Skin epidermis (tissue), 12 donors: ENCODE results near the gene TPSAB1.
"Not testable (repeated sequence)": the region's sequence is repeated elsewhere in the genome, so short reads cannot be mapped to it uniquely, and the experiment has no call there.

ENCODE experiments used
- H3K27ac ChIP-seq, 21 experiments: fragments of 200-600 bp; sonication (generic) in 11 of 21; one replicate each; pipeline ENCODE4 v1.5.0; 2020; ENCODE audit warnings: mild to moderate bottlenecking in 3 of 21, inconsistent platforms in 2 of 21, moderate library complexity in 2 of 21
- H3K4me3 ChIP-seq, 7 experiments: fragments of 200-600 bp; sonication (generic) in 2 of 7; one replicate each; pipeline ENCODE4 v1.5.0; 2020; ENCODE audit warnings: inconsistent platforms in 2 of 7, mild to moderate bottlenecking in 2 of 7, moderate library complexity in 1 of 7

The TPSAB1 gene

GRCh38 chr16:1240436-1240835 is at the start of gene TPSAB1:
Gene TPSAB1, plus strand, starts transcription at chr16:1240705. Its CDS starts 234 bp downstream, at chr16:1240939.
- not testable (repeated sequence) for H3K27ac ChIP-seq, H3K4me3 ChIP-seq

DNA sequence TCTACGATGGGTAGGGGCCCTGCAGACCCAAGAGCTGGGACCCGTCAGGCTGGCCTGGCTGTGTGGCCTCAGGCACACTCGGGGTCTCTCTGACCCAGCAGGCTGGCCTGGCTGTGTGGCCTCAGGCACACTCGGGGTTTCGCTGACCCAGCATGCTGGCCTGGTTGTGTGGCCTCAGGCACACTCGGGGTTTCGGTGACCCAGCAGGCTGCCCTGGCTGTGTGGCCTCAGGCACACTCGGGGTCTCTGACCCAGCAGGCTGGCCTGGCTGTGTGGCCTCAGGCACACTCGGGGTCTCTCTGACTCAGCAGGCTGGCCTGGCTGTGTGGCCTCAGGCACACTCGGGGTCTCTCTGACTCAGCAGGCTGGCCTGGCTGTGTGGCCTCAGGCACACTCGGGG is 49.7 kb upstream of the TPSAB1 start:
- H3K27ac ChIP-seq, H3K4me3 ChIP-seq: not testable (repeated sequence)

DNA sequence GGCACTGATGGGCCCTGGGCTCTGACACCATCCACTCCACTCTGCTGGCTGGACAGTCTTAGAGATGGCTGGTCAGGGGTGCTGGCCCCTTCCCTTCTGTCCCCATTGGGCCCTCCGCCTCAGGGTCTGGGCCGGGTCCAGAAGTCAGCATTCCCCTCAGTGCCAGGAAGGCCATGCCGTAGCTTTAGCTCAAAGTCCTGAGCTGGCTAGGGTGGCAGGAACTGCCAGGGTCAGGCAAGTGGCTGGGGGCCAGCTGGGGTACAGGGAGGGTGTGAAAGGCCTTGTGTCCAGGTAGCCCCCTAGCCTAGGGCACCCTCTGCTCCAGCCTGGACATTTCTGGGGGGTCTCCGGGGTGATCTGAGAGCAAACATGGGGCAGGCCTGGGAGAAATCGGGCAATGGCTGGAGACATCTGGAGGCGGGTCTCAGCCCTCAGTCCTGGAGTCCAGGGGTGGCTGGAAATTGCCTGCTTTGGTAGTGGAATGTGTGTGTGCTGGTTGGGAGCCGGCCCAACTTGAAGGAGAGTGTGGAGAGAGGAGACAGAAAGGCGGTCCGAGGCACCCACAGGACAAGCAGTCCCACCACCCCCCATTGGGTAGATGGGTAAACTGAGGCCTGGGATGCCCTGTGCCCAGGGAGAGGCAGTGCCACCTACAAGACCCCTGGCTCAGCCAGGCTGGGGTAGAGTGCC is 48.0 kb upstream of the TPSAB1 start:
- Histone ChIP-seq H3K27ac (no peak overlapping the region), H3K4me3 (no peak overlapping the region)

GRCh38 chr16:1193143-1193824 is 47.2 kb upstream of the TPSAB1 start:
- Histone ChIP-seq H3K27ac (no peak overlapping the region), H3K4me3 (no peak overlapping the region)

GRCh38 chr16:1193825-1194581 is 46.5 kb upstream of the TPSAB1 start:
- Histone ChIP-seq H3K4me3 (no peak overlapping the region), H3K27ac (no peak overlapping the region)

- no peak overlapping the region for H3K27ac ChIP-seq
- H3K4me3 ChIP-seq: no peak overlapping the region
These were observed 45.7 kb upstream of the TPSAB1 start for GRCh38 chr16:1194665-1195392.

DNA sequence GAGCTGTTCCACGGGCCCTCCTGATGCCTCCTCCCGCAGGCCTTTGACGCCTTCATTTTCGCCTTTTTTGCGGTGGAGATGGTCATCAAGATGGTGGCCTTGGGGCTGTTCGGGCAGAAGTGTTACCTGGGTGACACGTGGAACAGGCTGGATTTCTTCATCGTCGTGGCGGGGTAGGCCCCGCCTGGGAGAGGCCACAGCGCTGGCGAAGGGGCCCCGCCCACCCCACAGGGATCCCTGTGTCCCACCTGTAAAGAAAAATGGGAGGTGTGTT is 45.2 kb upstream of the TPSAB1 start:
- H3K27ac ChIP-seq: no peak overlapping the region
- H3K4me3 ChIP-seq: no peak overlapping the region

DNA sequence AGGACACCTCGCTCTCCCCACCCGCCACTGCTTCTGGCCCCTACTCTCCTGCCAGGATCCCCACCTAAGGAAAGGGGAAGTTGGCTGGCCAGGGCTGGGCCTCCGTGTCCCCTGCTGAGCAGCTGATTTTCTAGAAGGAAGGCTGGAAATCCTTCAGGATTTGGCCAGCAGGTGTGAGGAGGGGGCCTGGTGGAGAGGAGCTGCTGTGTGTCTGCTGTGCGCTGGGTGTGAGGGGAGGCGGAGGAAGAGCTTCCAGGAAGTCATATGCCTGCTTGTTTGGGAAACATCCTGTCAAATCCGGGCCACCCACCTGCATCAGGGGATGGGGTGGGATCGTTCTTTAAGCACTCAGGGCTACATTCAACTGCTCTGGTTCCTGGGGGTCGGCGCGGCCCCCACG is 44.0 kb upstream of the TPSAB1 start:
- H3K27ac ChIP-seq: no peak overlapping the region

GRCh38 chr16:1197237-1197866 is 43.2 kb upstream of the TPSAB1 start:
- Histone ChIP-seq H3K4me3 (no peak overlapping the region), H3K27ac (no peak overlapping the region)

More for the DNA sequence above, 44.0 kb upstream of the TPSAB1 start:
- H3K4me3 ChIP-seq: no peak overlapping the region

GRCh38 chr16:1198194-1198593 is 42.3 kb upstream of the TPSAB1 start:
- no peak overlapping the region for H3K4me3 ChIP-seq
- H3K27ac ChIP-seq: no peak overlapping the region

DNA sequence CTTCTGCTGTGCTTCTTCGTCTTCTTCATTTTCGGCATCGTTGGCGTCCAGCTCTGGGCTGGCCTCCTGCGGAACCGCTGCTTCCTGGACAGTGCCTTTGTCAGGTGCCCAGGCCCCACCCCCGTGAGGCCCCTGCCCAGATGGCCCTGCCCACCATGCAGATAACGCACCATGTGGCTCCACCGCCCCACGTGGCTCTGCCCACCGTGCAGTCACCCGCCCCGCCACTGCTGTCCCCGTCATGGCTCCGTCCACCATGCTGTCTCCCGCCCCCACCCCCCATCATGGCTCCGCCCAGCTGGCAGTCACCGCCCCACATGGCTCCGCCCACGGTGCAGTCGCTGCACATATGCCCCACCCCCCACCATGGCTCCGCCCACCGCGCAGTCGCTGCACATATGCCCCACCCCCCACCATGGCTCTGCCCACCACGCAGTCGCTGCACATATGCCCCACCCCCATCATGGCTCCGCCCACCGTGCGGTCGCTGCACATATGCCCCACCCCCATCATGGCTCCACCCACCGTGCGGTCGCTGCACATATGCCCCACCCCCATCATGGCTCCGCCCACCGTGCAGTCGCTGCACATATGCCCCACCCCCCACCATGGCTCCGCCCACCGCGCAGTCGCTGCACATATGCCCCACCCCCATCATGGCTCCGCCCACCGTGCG is 41.7 kb upstream of the TPSAB1 start:
- H3K4me3 ChIP-seq, H3K27ac ChIP-seq: not testable (repeated sequence)

GRCh38 chr16:1199347-1200013 is 41.0 kb upstream of the TPSAB1 start:
- Histone ChIP-seq H3K4me3 (no peak overlapping the region), H3K27ac (no peak overlapping the region)

DNA sequence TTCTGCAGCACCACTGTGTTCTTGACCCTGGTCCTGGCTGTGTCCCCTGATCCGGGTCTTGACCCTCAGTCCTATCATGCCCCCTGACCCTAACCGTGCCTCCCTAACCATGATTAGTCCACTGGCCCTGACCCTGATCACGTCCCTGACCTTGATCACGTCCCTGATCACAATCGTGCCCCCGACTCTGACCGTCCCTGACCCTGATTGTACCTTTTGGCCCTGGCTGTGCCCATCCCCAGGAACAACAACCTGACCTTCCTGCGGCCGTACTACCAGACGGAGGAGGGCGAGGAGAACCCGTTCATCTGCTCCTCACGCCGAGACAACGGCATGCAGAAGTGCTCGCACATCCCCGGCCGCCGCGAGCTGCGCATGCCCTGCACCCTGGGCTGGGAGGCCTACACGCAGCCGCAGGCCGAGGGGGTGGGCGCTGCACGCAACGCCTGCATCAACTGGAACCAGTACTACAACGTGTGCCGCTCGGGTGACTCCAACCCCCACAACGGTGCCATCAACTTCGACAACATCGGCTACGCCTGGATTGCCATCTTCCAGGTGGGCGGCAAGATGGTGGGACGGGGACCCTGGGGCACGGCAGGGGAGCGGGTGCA is 40.4 kb upstream of the TPSAB1 start:
- H3K27ac ChIP-seq: no peak overlapping the region
- H3K4me3 ChIP-seq: no peak overlapping the region

DNA sequence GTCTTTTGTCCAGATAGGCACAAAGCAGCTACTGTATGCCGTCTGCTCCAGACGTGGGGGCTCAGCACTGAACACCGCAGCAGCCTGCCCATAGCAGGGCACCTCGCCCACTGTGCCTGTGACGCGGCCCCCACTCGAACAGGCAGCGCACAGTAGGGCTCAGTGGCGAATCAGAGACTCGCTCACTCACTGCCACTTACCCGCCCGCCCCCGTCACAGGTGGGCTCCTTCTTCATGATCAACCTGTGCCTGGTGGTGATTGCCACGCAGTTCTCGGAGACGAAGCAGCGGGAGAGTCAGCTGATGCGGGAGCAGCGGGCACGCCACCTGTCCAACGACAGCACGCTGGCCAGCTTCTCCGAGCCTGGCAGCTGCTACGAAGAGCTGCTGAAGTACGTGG is 39.1 kb upstream of the TPSAB1 start:
- no peak overlapping the region for H3K4me3 ChIP-seq
- H3K27ac ChIP-seq: no peak overlapping the region

- Histone ChIP-seq H3K4me3 (no peak overlapping the region), H3K27ac (no peak overlapping the region)
These were observed 38.2 kb upstream of the TPSAB1 start for GRCh38 chr16:1202274-1202673.

GRCh38 chr16:1204933-1205332 is 35.6 kb upstream of the TPSAB1 start:
- H3K4me3 ChIP-seq: no peak overlapping the region
- peak overlapping the region in 1 of 21 experiments; percentile 40 for H3K27ac ChIP-seq

DNA sequence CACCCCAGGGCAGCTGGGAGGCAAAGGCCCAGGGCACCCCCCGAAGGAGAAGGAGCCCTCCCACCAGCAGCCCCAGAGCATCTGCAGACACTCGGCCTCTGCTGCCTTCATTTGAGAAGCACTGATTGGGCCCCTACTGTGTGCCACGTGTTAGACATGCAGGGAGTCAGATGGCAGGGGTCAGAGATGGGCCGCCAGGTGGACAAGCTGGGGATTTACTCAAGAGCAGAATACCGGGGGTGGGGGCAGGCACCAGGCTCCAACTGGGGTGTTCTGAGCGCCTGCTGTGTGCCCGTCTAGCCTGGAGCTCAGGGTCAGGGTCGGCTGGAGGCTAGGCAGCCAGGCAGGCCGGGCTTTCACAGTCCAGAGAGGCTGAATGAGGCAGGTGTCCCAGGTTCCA is 34.2 kb upstream of the TPSAB1 start:
- Histone ChIP-seq H3K4me3 (no peak overlapping the region), H3K27ac (no peak overlapping the region)

DNA sequence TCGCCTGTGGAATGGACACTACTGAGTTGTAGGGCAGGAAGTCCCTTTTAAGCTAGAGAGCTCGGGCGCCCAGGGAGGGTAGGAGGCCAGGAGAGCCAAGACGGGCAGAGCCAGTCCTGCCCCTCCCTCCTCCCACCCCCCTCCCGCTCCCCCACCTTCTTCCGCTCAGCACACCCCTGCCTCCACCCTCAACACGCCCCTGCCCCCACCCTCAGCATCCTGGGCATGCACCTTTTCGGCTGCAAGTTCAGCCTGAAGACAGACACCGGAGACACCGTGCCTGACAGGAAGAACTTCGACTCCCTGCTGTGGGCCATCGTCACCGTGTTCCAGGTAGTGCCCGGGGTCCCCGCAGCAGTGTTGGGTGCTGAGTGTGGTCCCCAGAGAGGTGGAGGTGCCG is 33.7 kb upstream of the TPSAB1 start:
- no peak overlapping the region for H3K27ac ChIP-seq
- no peak overlapping the region for H3K4me3 ChIP-seq
